Suprapubic skin (tissue), 4 donors: ENCODE results near the gene SCIN. TPM values are rescaled to one million over a fixed set of nuclear protein-coding genes. Genes with fewer than 3 reads are reported as not detected.

Experiments
- DNase-seq, 2 donors: peaks; one replicate each; pipeline ENCODE4 v3.0.0-alpha.2; 2019; ENCODE audit warnings: low spot score in 2 of 2
- H3K27ac ChIP-seq: fragments of 200-600 bp; sonication (generic); one replicate; pipeline ENCODE4 v1.5.1; 2019
- H3K27me3 ChIP-seq: fragments of 200-600 bp; sonication (generic); one replicate; pipeline ENCODE4 v1.5.1; 2019
- H3K36me3 ChIP-seq: fragments of 200-600 bp; sonication (generic); one replicate; pipeline ENCODE4 v1.5.1; 2019
- H3K4me1 ChIP-seq: fragments of 200-600 bp; sonication (generic); one replicate; pipeline ENCODE4 v1.5.1; 2019
- H3K4me3 ChIP-seq: fragments of 200-600 bp; sonication (generic); one replicate; pipeline ENCODE4 v1.5.1; 2019; ENCODE audit warnings: mild to moderate bottlenecking
- H3K9me3 ChIP-seq: fragments of 200-600 bp; sonication (generic); one replicate; pipeline ENCODE4 v1.5.1; 2019
- EP300 ChIP-seq: sonication (generic); formaldehyde crosslinking; IDR thresholded peaks from one replicate; pipeline ENCODE4 v1.6.1; 2017; ENCODE audit warnings: antibody characterized with exemption
- POLR2A ChIP-seq, 2 donors: fragments of 450-650 bp; IDR thresholded peaks; one replicate each; pipeline ENCODE4 v1.6.1; 2017; ENCODE audit warnings: antibody characterized with exemption in 2 of 2, mild to moderate bottlenecking in 2 of 2, moderate library complexity in 2 of 2
- POLR2AphosphoS5 ChIP-seq, 3 donors: sonication (generic); formaldehyde crosslinking; IDR thresholded peaks; one replicate each; pipeline ENCODE4 v1.6.1; 2017; ENCODE audit warnings: antibody characterized with exemption in 3 of 3
- WGBS: methylation state at CpG from one replicate; pipeline ENCODE4 v1.1.5; 2018; 5-methylcytosine and 5-hydroxymethylcytosine counted together
- total RNA-seq, 4 donors: library from RNA; depleted of rRNA; stranded (reverse); fragments of >200 nt; gene quantifications; one replicate each; pipeline ENCODE4 v1.1.0, GENCODE V29; 2016
- TF ChIP-seq, protein P1 (sequence below), 2 donors: fragments of 200-600 bp in 1 of 2; fragments of 450-650 bp in 1 of 2; sonication (generic) in 1 of 2; IDR thresholded peaks; one replicate each; pipeline ENCODE4 v1.5.1; 2016 to 2019; ENCODE audit warnings: antibody characterized with exemption in 2 of 2, mild to moderate bottlenecking in 1 of 2, moderate library complexity in 1 of 2

Gene SCIN
- total RNA-seq, 4 donors from 2014 or later: 3.1 to 4.9 (median 3.8) TPM

DNA sequence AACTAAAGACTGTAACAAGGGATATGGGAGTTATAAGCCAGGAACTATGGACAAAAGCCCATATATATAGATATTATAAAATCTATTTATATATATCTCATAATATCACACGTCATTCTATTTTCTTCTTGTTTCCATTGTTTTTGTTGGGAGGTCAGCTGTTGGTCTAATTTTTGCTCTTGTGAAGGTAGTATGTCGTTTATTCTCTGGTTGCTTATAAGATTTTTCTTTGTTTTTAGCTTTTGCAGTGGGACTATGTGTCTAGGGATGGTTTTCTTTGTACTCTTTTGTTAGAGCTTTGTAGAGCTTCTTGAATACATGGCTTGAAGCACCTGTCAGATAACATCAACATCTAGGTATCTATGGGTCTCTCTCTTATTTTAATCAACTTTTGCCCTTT is 130.9 kb downstream of the SCIN start:
- no peak overlapping the region for H3K4me3 ChIP-seq
- no peaks in the 10 kb centered on the region for H3K4me1 ChIP-seq
- no peaks in the 10 kb centered on the region for H3K27me3 ChIP-seq
- no peak overlapping the region for H3K27ac ChIP-seq
- no peaks in the 10 kb centered on the region for H3K36me3 ChIP-seq
- 81% methylated on average over 2 of the region's 2 CpGs for WGBS
- H3K9me3 ChIP-seq: peaks cover 3% of the 10 kb centered on the region
- no peak for DNase-seq
- TF ChIP-seq POLR2AphosphoS5 (IDR thresholded peaks at IDR 0.05) (no peak), EP300 (no peak), POLR2A (IDR thresholded peaks at IDR 0.05) (no peak)
- TF ChIP-seq, protein P1, sequence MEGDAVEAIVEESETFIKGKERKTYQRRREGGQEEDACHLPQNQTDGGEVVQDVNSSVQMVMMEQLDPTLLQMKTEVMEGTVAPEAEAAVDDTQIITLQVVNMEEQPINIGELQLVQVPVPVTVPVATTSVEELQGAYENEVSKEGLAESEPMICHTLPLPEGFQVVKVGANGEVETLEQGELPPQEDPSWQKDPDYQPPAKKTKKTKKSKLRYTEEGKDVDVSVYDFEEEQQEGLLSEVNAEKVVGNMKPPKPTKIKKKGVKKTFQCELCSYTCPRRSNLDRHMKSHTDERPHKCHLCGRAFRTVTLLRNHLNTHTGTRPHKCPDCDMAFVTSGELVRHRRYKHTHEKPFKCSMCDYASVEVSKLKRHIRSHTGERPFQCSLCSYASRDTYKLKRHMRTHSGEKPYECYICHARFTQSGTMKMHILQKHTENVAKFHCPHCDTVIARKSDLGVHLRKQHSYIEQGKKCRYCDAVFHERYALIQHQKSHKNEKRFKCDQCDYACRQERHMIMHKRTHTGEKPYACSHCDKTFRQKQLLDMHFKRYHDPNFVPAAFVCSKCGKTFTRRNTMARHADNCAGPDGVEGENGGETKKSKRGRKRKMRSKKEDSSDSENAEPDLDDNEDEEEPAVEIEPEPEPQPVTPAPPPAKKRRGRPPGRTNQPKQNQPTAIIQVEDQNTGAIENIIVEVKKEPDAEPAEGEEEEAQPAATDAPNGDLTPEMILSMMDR (IDR thresholded peaks at IDR 0.05): no peak

DNA sequence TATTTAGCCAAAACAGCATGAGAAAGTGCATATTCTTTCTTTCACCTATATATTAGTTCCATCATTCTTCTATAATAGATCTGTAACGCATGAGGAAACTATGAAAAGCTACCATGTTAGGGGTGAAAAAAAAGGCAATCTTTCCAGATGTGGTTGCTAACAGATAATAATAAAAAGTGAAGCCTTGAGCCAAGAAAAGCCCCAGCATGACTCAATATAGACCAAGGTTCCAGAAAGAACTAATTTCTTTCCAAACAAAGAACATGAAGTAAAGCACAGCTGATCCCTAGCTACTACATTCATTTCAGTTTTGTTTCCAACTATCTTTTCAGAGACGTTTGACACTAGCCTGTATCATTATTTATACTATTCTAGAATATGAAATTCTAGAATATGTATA is 133.4 kb downstream of the SCIN start:
- Histone ChIP-seq H3K27ac (no peak overlapping the region), H3K27me3 (no peaks in the 10 kb centered on the region), H3K36me3 (no peaks in the 10 kb centered on the region), H3K4me3 (no peak overlapping the region), H3K9me3 (peaks cover 3% of the 10 kb centered on the region), H3K4me1 (peaks cover 13% of the 10 kb centered on the region)
- TF ChIP-seq EP300 (no peak), POLR2A (IDR thresholded peaks at IDR 0.05) (no peak), POLR2AphosphoS5 (IDR thresholded peaks at IDR 0.05) (no peak)
- TF ChIP-seq, protein P1 (IDR thresholded peaks at IDR 0.05): no peak
- 57% methylated on average over 2 of the region's 2 CpGs for whole genome bisulfite sequencing
- no peak for DNase-seq

DNA sequence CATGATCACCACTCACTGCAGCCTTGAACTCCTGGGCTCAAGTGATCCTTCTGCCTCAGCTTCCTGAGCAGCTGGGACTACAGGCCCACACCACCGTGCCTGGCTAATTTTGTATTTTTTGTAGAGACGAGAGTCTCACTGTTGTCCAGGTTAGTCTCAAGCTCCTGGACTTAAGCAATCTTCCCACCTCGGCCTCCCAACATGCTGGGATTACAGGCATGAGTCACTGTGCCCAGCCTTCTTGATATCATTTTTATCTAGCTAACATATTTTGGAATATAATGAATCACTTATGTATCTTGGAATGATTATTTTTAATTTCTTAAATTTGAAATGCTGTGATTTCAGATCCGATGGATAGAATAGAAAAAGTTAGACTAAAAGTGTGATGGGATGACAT is 135.4 kb downstream of the SCIN start:
- 71% methylated on average over 4 of the region's 4 CpGs for WGBS
- no peak for DNase-seq
- TF ChIP-seq, protein P1 (IDR thresholded peaks at IDR 0.05): no peak
- TF ChIP-seq POLR2AphosphoS5 (IDR thresholded peaks at IDR 0.05) (no peak), POLR2A (IDR thresholded peaks at IDR 0.05) (no peak), EP300 (no peak)
- no peak overlapping the region for H3K4me3 ChIP-seq
- no peak overlapping the region for H3K27ac ChIP-seq
- no peaks in the 10 kb centered on the region for H3K36me3 ChIP-seq
- peaks cover 3% of the 10 kb centered on the region for H3K9me3 ChIP-seq
- peaks cover 28% of the 10 kb centered on the region for H3K4me1 ChIP-seq
- no peaks in the 10 kb centered on the region for H3K27me3 ChIP-seq

DNA sequence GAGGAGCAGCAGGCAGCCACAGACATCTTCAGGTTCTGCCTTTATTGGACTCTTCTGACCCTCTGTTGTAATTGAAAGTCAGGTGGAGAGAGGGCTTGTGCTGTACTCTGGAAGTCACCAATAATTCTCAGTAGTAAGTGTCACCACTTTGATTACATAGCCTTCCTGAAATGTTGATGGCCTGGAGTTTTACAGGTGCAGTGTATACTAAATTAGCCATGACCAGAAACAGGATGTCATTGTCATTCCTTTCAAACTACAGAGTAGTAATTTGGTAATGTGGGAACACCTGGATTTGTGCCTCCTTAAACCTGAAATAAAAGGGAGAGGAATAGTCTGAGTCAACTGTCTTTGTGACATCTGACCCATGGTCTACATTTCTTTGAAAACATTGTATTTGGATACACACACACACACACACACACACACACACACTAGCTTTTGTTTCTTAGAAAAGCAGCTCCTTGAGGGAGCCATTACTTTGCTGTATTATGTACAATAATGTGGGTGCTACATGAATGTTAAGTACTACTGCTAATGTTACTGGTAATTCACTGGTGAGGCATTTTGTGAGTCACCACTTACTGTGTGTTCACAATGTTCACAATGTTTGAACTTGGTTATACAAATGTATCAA is 136.5 kb downstream of the SCIN start:
- peaks cover 3% of the 10 kb centered on the region for H3K9me3 ChIP-seq
- no peaks in the 10 kb centered on the region for H3K36me3 ChIP-seq
- H3K4me1 ChIP-seq: peaks cover 28% of the 10 kb centered on the region
- no peaks in the 10 kb centered on the region for H3K27me3 ChIP-seq
- H3K4me3 ChIP-seq: no peak overlapping the region
- TF ChIP-seq, protein P1 (IDR thresholded peaks at IDR 0.05): no peak
- TF ChIP-seq POLR2A (IDR thresholded peaks at IDR 0.05) (no peak), EP300 (no peak), POLR2AphosphoS5 (IDR thresholded peaks at IDR 0.05) (no peak)
- no peak for DNase-seq
- no peak overlapping the region for H3K27ac ChIP-seq

DNA sequence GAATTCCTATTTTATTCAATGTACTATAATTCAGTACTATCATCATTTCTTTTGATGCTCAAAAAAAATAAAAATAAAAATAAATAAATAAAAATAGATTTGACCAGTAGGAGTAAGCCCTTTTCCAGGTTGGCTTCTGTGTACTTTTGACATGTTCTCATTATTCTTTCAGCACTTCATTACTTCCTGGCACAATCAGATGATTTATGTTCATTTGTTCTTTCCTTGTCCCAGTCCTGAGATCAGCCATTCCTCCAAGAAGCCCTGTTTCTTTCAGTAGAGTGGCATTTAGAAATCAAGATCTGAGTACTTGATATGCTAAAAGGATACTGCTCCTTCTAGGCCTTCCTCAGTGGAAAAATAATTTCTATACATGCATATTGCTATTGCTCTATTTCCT is 137.8 kb downstream of the SCIN start:
- TF ChIP-seq POLR2AphosphoS5 (IDR thresholded peaks at IDR 0.05) (no peak), POLR2A (IDR thresholded peaks at IDR 0.05) (no peak), EP300 (no peak)
- TF ChIP-seq, protein P1 (IDR thresholded peaks at IDR 0.05): no peak
- H3K4me3 ChIP-seq: no peak overlapping the region
- DNase-seq: no peak
- no peaks in the 10 kb centered on the region for H3K36me3 ChIP-seq
- H3K27ac ChIP-seq: no peak overlapping the region
- H3K9me3 ChIP-seq: no peaks in the 10 kb centered on the region
- H3K4me1 ChIP-seq: peaks cover 35% of the 10 kb centered on the region
- H3K27me3 ChIP-seq: no peaks in the 10 kb centered on the region

Other genes with a start within 250 kb of the SCIN start
- gene VWDE, start 166.9 kb upstream of the SCIN start, total RNA-seq: 1 to 10 TPM in 1 of 4 donors, under 1 TPM in 2, not detected in 1; 0.26 to 2.6 (median 0.51) TPM
- 100 to 1,000 TPM in 3 of 4 donors, 10 to 100 TPM in 1; 98.1 to 116 (median 112) TPM for gene ARL4A, start 116.9 kb downstream of the SCIN start, total RNA-seq